Choroid plexus epithelial cell (primary cell): ENCODE data around the gene GALK2.
"Not testable (repeated sequence)": the region's sequence is repeated elsewhere in the genome, so short reads cannot be mapped to it uniquely, and the experiment has no call there.

Experiments used
- DNase-seq: peaks from one replicate; pipeline ENCODE4 v3.0.0-alpha.2; 2010; ENCODE audit warnings: low read depth
- H3K4me3 ChIP-seq: 2 replicates; pipeline ENCODE4 v1.5.1; 2011; ENCODE audit warnings: low read depth, mild to moderate bottlenecking, control low read depth, low read length, moderate library complexity
- CTCF ChIP-seq: conservative IDR thresholded peaks from 2 replicates; pipeline ENCODE4 v1.5.1; 2011; ENCODE audit warnings: low read depth, mild to moderate bottlenecking, control low read depth, inconsistent platforms, low read length, moderate library complexity

GALK2 gene

GRCh38 chr15:49255966-49256759, 86.1 kb downstream of the GALK2 start:
- no peak for TF ChIP-seq CTCF
- no peak for DNase-seq
- H3K4me3 ChIP-seq: no peak overlapping the region

- H3K4me3 ChIP-seq, DNase-seq: not testable (repeated sequence)
Measured at GRCh38 chr15:49265117-49265516, 95.1 kb downstream of the GALK2 start.

- H3K4me3 ChIP-seq: no peak overlapping the region
- DNase-seq: no peak
- no peak for TF ChIP-seq CTCF
Measured at GRCh38 chr15:49265911-49266310, 95.9 kb downstream of the GALK2 start.

GRCh38 chr15:49270541-49271421, 100.7 kb downstream of the GALK2 start:
- no peak overlapping the region for H3K4me3 ChIP-seq
- TF ChIP-seq CTCF: no peak
- DNase-seq: peak; percentile 59

GRCh38 chr15:49273734-49274318, 103.8 kb downstream of the GALK2 start:
- H3K4me3 ChIP-seq: no peak overlapping the region
- no peak for TF ChIP-seq CTCF

GRCh38 chr15:49278751-49279150, 108.7 kb downstream of the GALK2 start:
- TF ChIP-seq CTCF: no peak
- no peak for DNase-seq
- no peak overlapping the region for H3K4me3 ChIP-seq

More at GRCh38 chr15:49273734-49274318, 103.8 kb downstream of the GALK2 start:
- DNase-seq: peak; percentile 12
